ENCODE measurements around the gene TYW1B. TPM values are rescaled to one million over a fixed set of nuclear protein-coding genes. Genes with fewer than 3 reads are reported as not detected.
"Not testable (repeated sequence)": the region's sequence is repeated elsewhere in the genome, so short reads cannot be mapped to it uniquely, and the experiment has no call there.

The TYW1B gene
- total RNA-seq, 8 experiments from 2014 or later: 2.1 to 14.2 (median 3.0) TPM

- H3K4me3 ChIP-seq; H3K4me1 ChIP-seq (replicated peaks in 1 of 2); in situ Hi-C loops (cut with MboI; ENCODE audit: low pct_unique_long_range_greater_than_20kb in 2 of 9, low sequenced_read_pairs in 9 of 9, unreplicated experiment in 9 of 9); ATAC-seq (replicated peaks in 6 of 8); H3K27ac ChIP-seq: not testable (repeated sequence)
- WGBS, 10 experiments: no CpG with 5 or more reads among the region's 2 CpGs
These were observed 50.8 kb downstream of the TYW1B start for GRCh38 chr7:72777167-72777566.

GRCh38 chr7:72772627-72773026 lies 55.4 kb downstream of the TYW1B start:
- peak in 5 of 8 experiments; percentile 31 to 70 (median 35) for ATAC-seq (replicated peaks in 6 of 8)
- H3K4me3 ChIP-seq; H3K4me1 ChIP-seq (replicated peaks in 1 of 2); H3K27ac ChIP-seq; in situ Hi-C loops (cut with MboI; ENCODE audit: low pct_unique_long_range_greater_than_20kb in 2 of 9, low sequenced_read_pairs in 9 of 9, unreplicated experiment in 9 of 9): not testable (repeated sequence)
- 40 to 100% (median 62%) methylated on average over 1 of the region's 2 CpGs; no CpG with 5 or more reads in 2 of the 10 experiments for WGBS, 10 experiments

GRCh38 chr7:72766994-72767393 lies 61.0 kb downstream of the TYW1B start:
- H3K27ac ChIP-seq; in situ Hi-C loops (cut with MboI; ENCODE audit: low pct_unique_long_range_greater_than_20kb in 2 of 9, low sequenced_read_pairs in 9 of 9, unreplicated experiment in 9 of 9); H3K4me3 ChIP-seq; ATAC-seq (replicated peaks in 6 of 8); H3K4me1 ChIP-seq (replicated peaks in 1 of 2): not testable (repeated sequence)
- WGBS, 10 experiments: 88 to 100% (median 100%) methylated on average over 1 to 4 of the region's 5 CpGs; no CpG with 5 or more reads in 3 of the 10 experiments

GRCh38 chr7:72760602-72761001 lies 67.4 kb downstream of the TYW1B start:
- in situ Hi-C loops (cut with MboI; ENCODE audit: low pct_unique_long_range_greater_than_20kb in 2 of 9, low sequenced_read_pairs in 9 of 9, unreplicated experiment in 9 of 9): no loop called here
- Histone ChIP-seq H3K27ac (no peak overlapping the region), H3K4me3 (no peak overlapping the region), H3K4me1 (replicated peaks in 1 of 2) (no peaks in the 10 kb centered on the region)
- 66 to 100% (median 85%) methylated on average over 1 to 2 of the region's 2 CpGs for whole genome bisulfite sequencing, 10 experiments
- ATAC-seq (replicated peaks in 6 of 8): no peak

- no peak overlapping the region for H3K27ac ChIP-seq
- 70 to 100% (median 96%) methylated on average over 1 to 4 of the region's 7 CpGs; no CpG with 5 or more reads in 4 of the 10 experiments for WGBS, 10 experiments
- no peaks in the 10 kb centered on the region for H3K4me1 ChIP-seq (replicated peaks in 1 of 2)
- no peak for ATAC-seq (replicated peaks in 6 of 8)
- in situ Hi-C loops (cut with MboI; ENCODE audit: low pct_unique_long_range_greater_than_20kb in 2 of 9, low sequenced_read_pairs in 9 of 9, unreplicated experiment in 9 of 9): no loop called here
- H3K4me3 ChIP-seq: no peak overlapping the region
These were observed 73.7 kb downstream of the TYW1B start for GRCh38 chr7:72754312-72754711.

GRCh38 chr7:72753781-72754180 lies 74.2 kb downstream of the TYW1B start:
- H3K4me1 ChIP-seq (replicated peaks in 1 of 2): no peaks in the 10 kb centered on the region
- H3K27ac ChIP-seq: no peak overlapping the region
- in situ Hi-C loops (cut with MboI; ENCODE audit: low pct_unique_long_range_greater_than_20kb in 2 of 9, low sequenced_read_pairs in 9 of 9, unreplicated experiment in 9 of 9): no loop called here
- no peak for ATAC-seq (replicated peaks in 6 of 8)
- H3K4me3 ChIP-seq: no peak overlapping the region
- 80 to 100% (median 100%) methylated on average over 1 to 5 of the region's 5 CpGs; no CpG with 5 or more reads in 1 of the 10 experiments for WGBS, 10 experiments

- peak in 2 of 8 experiments; percentile 66 to 87 for ATAC-seq (replicated peaks in 6 of 8)
- in situ Hi-C loops (cut with MboI; ENCODE audit: low pct_unique_long_range_greater_than_20kb in 2 of 9, low sequenced_read_pairs in 9 of 9, unreplicated experiment in 9 of 9): not testable (repeated sequence)
These were observed 74.8 kb downstream of the TYW1B start for GRCh38 chr7:72753229-72753628.

GRCh38 chr7:72751978-72752377 lies 76.0 kb downstream of the TYW1B start:
- peak in 2 of 8 experiments; percentile 41 for ATAC-seq (replicated peaks in 6 of 8)
- no peaks in the 10 kb centered on the region for H3K4me1 ChIP-seq (replicated peaks in 1 of 2)
- H3K4me3 ChIP-seq: no peak overlapping the region
- WGBS, 10 experiments: 53 to 81% (median 74%) methylated on average over 2 of the region's 2 CpGs; no CpG with 5 or more reads in 7 of the 10 experiments
- no peak overlapping the region for H3K27ac ChIP-seq
- in situ Hi-C loops (cut with MboI; ENCODE audit: low pct_unique_long_range_greater_than_20kb in 2 of 9, low sequenced_read_pairs in 9 of 9, unreplicated experiment in 9 of 9): no loop called here

More at GRCh38 chr7:72753229-72753628, 74.8 kb downstream of the TYW1B start:
- H3K4me3 ChIP-seq; H3K27ac ChIP-seq; H3K4me1 ChIP-seq (replicated peaks in 1 of 2): not testable (repeated sequence)
- 38 to 100% (median 86%) methylated on average over 1 to 4 of the region's 4 CpGs for WGBS, 10 experiments

- in situ Hi-C loops (cut with MboI; ENCODE audit: low pct_unique_long_range_greater_than_20kb in 2 of 9, low sequenced_read_pairs in 9 of 9, unreplicated experiment in 9 of 9): no loop called here
- ATAC-seq (replicated peaks in 6 of 8): no peak
- 83 to 100% (median 95%) methylated on average over 1 to 2 of the region's 2 CpGs for WGBS, 10 experiments
- Histone ChIP-seq H3K27ac (no peak overlapping the region), H3K4me1 (replicated peaks in 1 of 2) (no peaks in the 10 kb centered on the region), H3K4me3 (no peak overlapping the region)
These were observed 76.6 kb downstream of the TYW1B start for GRCh38 chr7:72751378-72751777.

- in situ Hi-C loops (cut with MboI; ENCODE audit: low pct_unique_long_range_greater_than_20kb in 2 of 9, low sequenced_read_pairs in 9 of 9, unreplicated experiment in 9 of 9); H3K27ac ChIP-seq; H3K4me1 ChIP-seq (replicated peaks in 1 of 2); ATAC-seq (replicated peaks in 6 of 8); H3K4me3 ChIP-seq: not testable (repeated sequence)
These were observed 79.4 kb downstream of the TYW1B start for GRCh38 chr7:72748649-72749048.

- ATAC-seq (replicated peaks in 6 of 8): peak in 3 of 8 experiments; percentile 12 to 91 (median 26)
- in situ Hi-C loops (cut with MboI; ENCODE audit: low pct_unique_long_range_greater_than_20kb in 2 of 9, low sequenced_read_pairs in 9 of 9, unreplicated experiment in 9 of 9); H3K4me3 ChIP-seq; H3K4me1 ChIP-seq (replicated peaks in 1 of 2); H3K27ac ChIP-seq: not testable (repeated sequence)
- WGBS, 10 experiments: 17 to 100% (median 80%) methylated on average over 2 to 6 of the region's 10 CpGs; no CpG with 5 or more reads in 1 of the 10 experiments
These were observed 83.6 kb downstream of the TYW1B start for GRCh38 chr7:72744244-72744926.

- ATAC-seq (replicated peaks in 6 of 8); H3K4me1 ChIP-seq (replicated peaks in 1 of 2); H3K4me3 ChIP-seq; in situ Hi-C loops (cut with MboI; ENCODE audit: low pct_unique_long_range_greater_than_20kb in 2 of 9, low sequenced_read_pairs in 9 of 9, unreplicated experiment in 9 of 9); H3K27ac ChIP-seq: not testable (repeated sequence)
- 75 to 100% (median 87%) methylated on average over 1 to 2 of the region's 2 CpGs; no CpG with 5 or more reads in 3 of the 10 experiments for WGBS, 10 experiments
These were observed 84.2 kb downstream of the TYW1B start for GRCh38 chr7:72743801-72744200.

GRCh38 chr7:72739716-72740115 lies 88.3 kb downstream of the TYW1B start:
- in situ Hi-C loops (cut with MboI; ENCODE audit: low pct_unique_long_range_greater_than_20kb in 2 of 9, low sequenced_read_pairs in 9 of 9, unreplicated experiment in 9 of 9); ATAC-seq (replicated peaks in 6 of 8); H3K27ac ChIP-seq; H3K4me3 ChIP-seq; H3K4me1 ChIP-seq (replicated peaks in 1 of 2): not testable (repeated sequence)
- WGBS, 10 experiments: no CpG with 5 or more reads among the region's 11 CpGs

- ATAC-seq (replicated peaks in 6 of 8); H3K4me3 ChIP-seq; H3K4me1 ChIP-seq (replicated peaks in 1 of 2); H3K27ac ChIP-seq; in situ Hi-C loops (cut with MboI; ENCODE audit: low pct_unique_long_range_greater_than_20kb in 2 of 9, low sequenced_read_pairs in 9 of 9, unreplicated experiment in 9 of 9): not testable (repeated sequence)
- 80 to 100% (median 87%) methylated on average over 1 to 3 of the region's 4 CpGs; no CpG with 5 or more reads in 5 of the 10 experiments for WGBS, 10 experiments
These were observed 92.1 kb downstream of the TYW1B start for GRCh38 chr7:72735855-72736254.

Measured in motor neuron (in vitro differentiated cells).